ENCODE data around the gene FASLG.
A peak's percentile ranks its signal among the peaks of the same experiment; 100 is the strongest.

The FASLG gene

DNA sequence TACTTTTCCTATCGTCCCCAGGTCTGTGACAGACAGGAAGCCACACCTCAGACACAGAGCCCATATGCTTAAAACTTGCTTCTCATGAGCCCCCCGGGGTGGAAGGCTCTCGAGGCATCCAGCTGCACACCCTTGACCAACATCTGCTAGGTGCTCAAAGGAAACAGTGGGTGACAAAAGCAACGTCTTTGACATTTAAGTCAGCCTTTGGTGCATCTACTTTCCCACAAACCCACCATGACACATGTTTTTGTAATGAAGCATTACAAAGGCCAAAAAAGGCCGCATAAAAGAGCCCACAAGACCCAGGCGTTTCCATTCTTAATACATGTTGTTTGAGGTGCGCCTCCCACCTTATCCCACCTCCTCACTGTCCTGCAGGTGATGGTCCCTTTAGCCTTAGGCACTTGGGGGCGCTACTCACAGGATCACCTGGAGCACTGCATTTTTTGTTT, 11.8 kb upstream of the FASLG start:
- DNase-seq = no peak

DNA sequence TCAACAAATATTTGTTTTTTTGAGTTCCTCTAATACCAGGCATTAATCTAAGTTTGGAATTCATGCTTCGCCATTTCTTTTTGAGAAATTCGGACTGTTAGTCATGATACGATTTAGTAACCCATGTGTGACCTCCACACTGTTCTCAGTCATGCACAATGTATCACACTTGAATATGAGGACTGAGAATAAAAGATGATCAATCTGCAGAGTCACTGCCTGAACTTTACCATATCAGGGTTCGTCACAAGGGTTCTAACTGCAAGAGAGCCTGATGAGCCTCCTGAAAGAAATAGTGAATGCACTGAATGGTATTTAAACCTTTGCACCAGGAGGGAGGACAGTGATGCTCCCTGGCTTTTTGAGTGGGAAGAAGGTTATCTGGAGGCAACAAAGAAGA, 10.9 kb upstream of the FASLG start:
- DNase-seq = no peak

DNA sequence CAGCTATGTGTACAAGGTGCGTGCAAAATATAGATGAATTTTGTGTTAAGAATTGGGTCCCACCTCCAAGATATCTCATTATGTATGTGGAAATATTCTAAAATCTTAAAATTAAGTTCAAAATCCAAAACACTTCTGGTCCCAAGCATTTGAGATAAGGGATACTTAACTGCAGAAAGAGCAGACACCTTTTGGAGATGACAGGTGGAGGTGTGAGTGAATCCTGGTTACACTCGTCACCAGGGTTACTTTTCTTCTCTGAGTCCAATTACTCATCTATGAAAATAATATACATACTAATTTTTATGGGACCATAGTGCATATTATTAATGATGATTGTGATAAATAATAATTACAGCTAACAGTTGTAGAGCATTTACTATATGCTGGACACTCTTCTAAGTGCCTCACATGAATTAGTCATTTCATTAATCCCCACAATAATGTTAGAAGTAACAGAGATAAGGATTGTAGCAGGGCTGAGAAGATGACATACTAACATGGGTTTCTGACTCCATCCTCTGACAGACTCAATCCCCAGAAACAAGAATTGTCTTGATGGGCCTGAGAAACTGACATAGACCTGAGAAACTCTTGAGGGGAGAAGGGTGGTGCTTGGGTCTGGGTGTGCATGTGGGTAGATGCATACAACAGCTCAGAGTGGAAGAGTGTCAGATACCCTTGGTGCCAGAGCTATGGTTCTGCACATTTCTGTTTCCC, 8.3 kb upstream of the FASLG start:
- no peak for DNase-seq

- peak; percentile 61 for DNase-seq
Observed at GRCh38 chr1:172653015-172653709, 5.7 kb upstream of the FASLG start.

DNA sequence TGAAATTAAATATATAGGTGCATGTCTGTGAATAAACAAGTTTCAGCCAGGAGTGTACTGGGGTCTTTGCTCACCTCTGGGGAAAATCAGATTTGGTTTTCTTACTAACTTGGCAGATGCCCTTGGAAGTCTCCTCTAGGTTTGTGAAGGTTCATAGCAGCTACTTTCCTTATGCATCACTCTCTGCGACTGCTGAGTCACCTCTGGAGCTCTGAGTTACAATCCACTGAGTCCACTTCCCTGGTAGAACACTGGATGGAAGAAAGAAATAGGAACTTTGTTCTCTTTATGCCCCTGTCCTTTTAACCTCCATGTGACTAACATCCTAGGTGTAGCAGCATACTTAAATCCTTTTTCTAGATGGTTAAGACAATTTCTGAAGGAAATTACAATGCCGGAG, 4.4 kb upstream of the FASLG start:
- DNase-seq = peak; percentile 79

- DNase-seq = no peak
Observed at GRCh38 chr1:172656576-172656975, 2.3 kb upstream of the FASLG start.

- DNase-seq = no peak
Observed at GRCh38 chr1:172657586-172657985, 1.3 kb upstream of the FASLG start.

DNA sequence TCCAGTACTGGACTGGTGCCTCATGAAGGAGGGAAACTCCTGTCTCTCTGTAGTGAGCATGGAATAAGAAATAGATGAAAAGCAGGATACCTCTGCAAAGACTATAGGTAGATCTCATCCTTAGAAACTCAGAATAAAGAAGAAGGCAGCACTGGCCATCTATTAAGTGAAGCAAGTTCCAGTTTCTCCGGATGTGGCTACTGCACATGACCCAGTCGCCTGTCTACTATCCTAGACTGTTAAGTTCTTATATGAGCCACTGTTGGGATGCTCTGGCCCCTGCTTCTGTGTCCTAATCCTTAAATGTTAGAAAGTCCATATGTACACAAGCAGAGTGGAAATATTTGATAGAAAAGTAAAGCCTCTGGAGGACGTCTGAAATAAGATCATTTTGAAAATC, 2.2 kb downstream of the FASLG start:
- no peak for DNase-seq

- peak; percentile 87 for DNase-seq
Observed at GRCh38 chr1:172662464-172663109, 3.7 kb downstream of the FASLG start.

DNA sequence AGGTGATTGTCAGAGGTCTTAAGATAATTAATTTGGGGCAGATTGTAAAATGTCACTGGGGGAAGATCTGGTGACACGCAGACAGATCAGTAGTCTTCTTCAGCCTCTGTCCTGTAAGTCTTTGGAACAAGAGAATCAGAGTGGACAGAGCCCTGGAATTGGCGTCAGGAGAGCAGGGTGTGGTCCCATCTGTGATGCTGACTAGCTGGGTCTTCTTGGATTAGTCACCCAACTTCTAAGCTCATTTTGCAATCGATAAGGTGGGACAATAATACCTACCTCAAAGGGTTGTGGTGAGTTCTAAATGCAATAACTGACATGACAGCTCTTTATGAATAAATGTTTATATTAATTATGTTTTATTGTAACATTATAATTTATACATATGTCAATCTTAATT, 4.8 kb downstream of the FASLG start:
- no peak for DNase-seq

DNA sequence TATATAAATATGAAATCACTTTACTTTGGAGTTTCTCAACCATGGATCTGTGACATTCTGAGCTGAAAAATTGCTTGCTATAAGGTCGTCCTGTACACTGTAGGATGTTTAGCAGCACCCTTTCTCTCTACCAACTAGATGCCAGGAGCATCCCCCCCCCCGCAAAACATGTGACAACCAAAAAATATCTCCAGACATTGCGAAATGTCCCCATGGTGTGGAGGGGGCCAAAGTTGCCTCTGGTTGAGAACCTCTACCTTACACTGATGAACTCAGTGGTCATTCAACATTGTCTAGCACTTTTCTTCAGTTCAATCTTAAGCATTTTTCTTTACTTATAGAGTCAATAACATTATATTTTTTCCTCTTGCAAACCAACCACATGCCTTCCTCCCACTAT, 9.2 kb downstream of the FASLG start:
- DNase-seq = no peak

DNA sequence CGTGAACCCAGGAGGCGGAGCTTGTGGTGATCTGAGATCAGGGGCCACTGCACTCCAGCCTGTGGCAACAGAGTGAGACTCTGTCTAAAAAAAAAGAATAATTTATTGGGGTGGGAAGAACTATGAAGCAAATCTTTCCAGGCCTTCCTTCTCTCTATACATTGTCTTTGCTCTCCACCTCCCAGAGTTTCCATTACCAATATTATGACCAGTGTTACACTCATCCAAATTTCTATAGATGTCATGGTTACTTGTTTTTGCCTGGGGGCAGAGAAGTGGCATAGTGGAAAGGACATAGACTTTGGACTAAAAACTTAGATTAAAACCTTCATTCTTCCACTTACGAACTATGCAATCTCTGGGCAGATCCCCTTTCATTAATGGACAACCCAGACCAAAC, 10.1 kb downstream of the FASLG start:
- DNase-seq = no peak

DNA sequence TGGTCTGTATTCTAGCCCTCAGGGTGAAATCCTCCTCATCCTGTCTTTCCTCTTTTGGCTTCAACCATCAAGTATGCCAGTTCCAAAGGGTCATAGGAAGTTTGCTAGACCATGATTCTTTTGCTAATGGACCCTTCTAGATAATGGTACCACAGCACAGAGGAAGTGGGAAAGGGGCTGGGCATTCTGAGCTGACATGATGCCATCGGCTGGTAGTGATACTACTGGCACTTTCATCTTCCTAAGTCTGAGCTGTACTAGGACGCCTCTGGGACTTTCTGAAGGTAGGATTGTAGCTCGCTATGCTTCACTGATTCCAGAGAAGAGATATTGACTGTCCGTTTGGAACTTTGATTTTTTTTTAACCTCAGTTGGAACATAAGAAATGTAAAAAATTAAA, 11.4 kb downstream of the FASLG start:
- DNase-seq = no peak

DNA sequence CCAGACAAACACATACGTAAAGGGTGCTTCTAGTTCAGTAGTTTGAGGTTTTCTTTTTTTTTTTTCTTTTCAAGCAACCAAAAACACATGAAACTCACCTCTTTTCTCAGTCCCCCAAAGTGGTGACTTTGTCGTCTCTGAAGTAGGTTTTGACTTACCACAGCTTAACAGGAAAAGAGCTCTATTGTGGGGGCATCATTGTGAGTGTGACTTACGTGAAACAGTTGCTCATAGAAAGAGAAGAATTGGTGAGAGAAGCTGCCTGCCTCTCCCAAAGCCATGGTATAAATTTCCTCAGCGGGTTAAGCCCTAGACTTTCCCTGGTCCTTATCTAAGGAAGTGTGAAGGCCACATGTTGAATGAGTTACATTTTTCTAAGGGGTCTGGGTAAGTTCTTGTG, 11.9 kb downstream of the FASLG start:
- DNase-seq = no peak

DNA sequence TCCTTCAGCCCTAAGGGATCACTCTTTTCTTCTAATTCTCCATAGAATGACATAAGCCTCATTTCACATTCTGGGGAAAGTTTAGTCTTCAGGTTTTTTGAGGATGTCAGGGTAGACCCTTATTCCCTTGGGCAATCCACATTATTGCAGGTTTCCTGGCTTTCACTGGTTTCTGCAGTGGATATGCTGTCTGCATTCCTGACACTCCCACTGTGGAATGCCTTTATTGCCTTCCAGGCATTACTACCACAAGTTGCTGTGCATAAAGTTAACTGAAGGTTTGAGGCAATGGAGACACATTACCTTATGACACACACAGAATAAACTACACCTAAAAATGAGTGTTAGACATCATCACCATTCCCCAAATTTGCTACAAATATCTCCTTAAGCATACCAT, 12.7 kb downstream of the FASLG start:
- peak; percentile 73 for DNase-seq

GRCh38 chr1:172672720-172673119, 13.8 kb downstream of the FASLG start:
- no peak for DNase-seq

GRCh38 chr1:172673761-172674160, 14.9 kb downstream of the FASLG start:
- DNase-seq = peak; percentile 37

DNA sequence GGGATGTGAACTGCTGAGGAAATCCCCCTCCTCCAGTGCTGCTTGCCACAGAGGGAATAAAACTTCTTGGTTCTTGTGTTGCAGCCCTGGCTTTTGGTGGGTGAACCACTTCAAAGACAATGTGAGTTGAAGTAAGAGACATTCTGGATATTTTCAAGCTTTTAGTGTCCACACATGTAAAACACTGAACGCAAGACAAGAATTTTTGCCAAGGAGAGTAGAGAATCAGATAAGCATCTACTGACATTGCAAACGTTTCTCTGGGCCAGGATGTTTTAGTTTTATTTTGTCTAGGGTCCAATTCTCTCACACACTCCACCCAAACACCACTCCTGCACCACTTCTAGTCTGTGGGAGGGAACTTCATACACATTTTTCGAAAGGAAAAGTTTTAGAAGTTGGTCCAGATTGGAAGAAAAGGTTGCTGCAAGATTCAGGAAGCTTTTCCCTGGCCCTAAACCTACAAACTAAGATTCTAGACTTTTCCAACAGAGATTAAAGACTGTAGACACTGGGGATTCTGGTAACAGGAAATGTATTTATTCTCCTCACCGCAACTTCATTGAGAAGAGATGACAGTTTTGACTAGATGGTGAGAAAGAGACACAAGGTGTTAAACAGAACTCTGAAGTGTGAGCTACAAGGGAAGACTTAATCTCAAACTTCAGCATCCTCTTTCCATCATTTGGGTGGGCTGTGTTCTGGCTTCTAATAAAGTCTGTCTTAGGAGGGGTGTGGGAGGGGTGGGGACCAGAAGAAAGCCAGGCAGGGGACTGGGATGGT, 16.1 kb downstream of the FASLG start:
- DNase-seq = no peak

GRCh38 chr1:172679000-172679772, 20.3 kb downstream of the FASLG start:
- DNase-seq = no peak

DNA sequence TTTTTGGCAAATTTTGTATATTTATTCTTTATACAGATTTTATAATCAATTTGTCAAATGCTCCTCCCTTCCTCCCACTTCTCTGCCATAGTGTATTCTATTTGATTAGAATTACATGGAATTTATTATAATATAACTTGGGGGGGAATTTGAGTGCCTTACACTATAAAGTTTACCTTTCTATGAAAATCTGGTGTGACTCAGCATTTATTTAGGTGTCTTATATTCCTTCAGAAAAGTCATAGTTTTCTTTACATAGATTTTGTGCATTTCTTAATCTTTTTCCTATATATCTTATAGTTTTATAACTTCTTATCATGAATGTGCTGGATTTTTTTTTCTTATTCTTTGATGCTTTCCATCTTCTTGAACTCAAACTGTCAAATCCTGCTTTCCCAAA, 21.3 kb downstream of the FASLG start:
- DNase-seq = no peak

DNA sequence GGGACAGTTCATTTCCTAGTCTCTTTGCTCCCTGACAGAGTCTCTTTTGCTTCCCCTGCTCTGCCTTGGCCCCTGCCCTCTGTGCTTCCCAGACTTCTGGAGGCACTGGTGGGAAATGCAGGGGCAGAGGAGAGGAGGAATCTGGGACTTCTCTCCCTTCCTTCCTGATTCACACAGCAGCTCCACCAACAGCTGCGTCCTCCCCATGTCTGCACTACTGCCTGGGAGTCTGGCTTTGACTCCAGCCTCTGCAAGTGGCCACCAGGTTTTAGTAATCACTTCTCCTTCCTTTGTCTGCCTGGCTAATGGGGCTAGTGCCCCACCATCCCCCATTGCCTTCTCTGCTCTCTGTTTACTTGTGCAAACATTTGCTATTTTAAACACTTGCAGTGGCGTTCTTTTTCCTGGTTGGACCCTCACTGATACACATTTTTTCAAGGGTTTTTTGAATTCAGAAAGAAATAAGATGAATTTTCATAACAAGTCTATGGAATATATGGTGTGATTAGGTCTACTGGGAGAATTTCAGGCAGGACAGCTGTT, 21.9 kb downstream of the FASLG start:
- DNase-seq = no peak

GRCh38 chr1:172682812-172683211, 23.9 kb downstream of the FASLG start:
- DNase-seq = no peak

Data from EL (cell line).